Right lobe of liver (tissue), 4 donors: ENCODE measurements around the gene NRP2.

Experiments
- POLR2A ChIP-seq: fragments of 450-650 bp; IDR thresholded peaks from one replicate; pipeline ENCODE4 v1.6.1; 2017; ENCODE audit warnings: antibody characterized with exemption, mild to moderate bottlenecking
- TF ChIP-seq, protein P1 (sequence below), 4 donors: fragments of 200-600 bp in 3 of 4; fragments of 450-650 bp in 1 of 4; IDR thresholded peaks; one replicate each; pipeline versions ENCODE4 v1.5.1 to v1.8.0; 2016 to 2022; ENCODE audit warnings: antibody characterized with exemption in 4 of 4, mild to moderate bottlenecking in 2 of 4
- donor health status: DM: no; HTN: no; CAD: no.
- donor health status: DM: no; HTN: no; CAD: no.
- donor health status: DM: no; HTN: yes; CAD: no.

GRCh38 chr2:205655779-205656456, 26.4 kb upstream of the NRP2 start:
- TF ChIP-seq, protein P1, sequence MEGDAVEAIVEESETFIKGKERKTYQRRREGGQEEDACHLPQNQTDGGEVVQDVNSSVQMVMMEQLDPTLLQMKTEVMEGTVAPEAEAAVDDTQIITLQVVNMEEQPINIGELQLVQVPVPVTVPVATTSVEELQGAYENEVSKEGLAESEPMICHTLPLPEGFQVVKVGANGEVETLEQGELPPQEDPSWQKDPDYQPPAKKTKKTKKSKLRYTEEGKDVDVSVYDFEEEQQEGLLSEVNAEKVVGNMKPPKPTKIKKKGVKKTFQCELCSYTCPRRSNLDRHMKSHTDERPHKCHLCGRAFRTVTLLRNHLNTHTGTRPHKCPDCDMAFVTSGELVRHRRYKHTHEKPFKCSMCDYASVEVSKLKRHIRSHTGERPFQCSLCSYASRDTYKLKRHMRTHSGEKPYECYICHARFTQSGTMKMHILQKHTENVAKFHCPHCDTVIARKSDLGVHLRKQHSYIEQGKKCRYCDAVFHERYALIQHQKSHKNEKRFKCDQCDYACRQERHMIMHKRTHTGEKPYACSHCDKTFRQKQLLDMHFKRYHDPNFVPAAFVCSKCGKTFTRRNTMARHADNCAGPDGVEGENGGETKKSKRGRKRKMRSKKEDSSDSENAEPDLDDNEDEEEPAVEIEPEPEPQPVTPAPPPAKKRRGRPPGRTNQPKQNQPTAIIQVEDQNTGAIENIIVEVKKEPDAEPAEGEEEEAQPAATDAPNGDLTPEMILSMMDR (IDR thresholded peaks at IDR 0.05), result no peak
- TF ChIP-seq POLR2A, result no peak
